HG02588 (cell line): ENCODE results near the gene DAGLB.
"Not testable (repeated sequence)": the region's sequence is repeated elsewhere in the genome, so short reads cannot be mapped to it uniquely, and the experiment has no call there.

ENCODE experiments used
- ATAC-seq: cut with Tn5 transposase; IDR thresholded peaks from one replicate; pipeline ENCODE4 v1.9.1; 2021; ENCODE audit warnings: mild to moderate bottlenecking, moderate library complexity; ENCODE audit not compliant: unreplicated experiment

The DAGLB gene

DNA sequence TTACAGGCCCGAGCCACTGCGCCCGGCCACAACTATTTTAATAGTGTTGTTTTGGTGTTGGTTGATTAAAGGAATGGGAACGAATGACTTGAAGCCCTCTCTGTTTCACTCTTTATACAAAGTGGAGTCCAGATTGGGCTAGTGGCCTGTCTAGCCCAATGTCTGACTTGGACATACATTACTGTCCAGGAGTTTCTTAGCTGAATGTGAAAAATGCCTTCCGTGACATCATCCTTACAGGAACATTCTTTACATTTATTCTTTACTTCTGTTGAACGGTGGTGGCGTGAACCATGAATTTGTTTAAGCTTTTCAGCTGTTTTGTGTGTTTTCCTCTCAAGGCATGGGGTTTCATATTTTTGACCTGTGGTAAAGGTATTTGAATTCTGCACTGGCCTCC lies 67.9 kb downstream of the DAGLB start:
- ATAC-seq, result no peak

DNA sequence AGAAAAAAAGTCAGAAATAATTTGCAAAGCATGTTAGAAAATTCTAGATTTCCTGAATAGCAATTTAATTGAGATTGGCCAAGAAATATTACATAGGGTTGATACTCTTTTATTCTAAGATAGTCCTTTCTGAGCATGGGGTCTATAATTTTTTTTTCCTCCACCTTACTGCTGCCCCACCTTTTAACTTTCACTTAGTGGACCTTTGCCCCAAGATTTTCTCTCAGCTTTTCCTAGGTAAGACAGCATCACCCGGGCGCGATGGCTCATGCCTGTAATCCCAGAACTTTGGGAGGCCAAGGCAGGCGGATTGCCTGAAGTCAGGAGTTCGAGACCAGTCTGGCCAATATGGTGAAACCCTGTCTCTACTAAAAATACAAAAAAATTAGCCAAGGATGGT lies 69.2 kb downstream of the DAGLB start:
- ATAC-seq, result not testable (repeated sequence)

- no peak for ATAC-seq
Observed at GRCh38 chr7:6376820-6377219, 70.9 kb downstream of the DAGLB start.

GRCh38 chr7:6375348-6376101 lies 72.2 kb downstream of the DAGLB start:
- ATAC-seq, result no peak

GRCh38 chr7:6367701-6368211 lies 80.0 kb downstream of the DAGLB start:
- ATAC-seq, result no peak

DNA sequence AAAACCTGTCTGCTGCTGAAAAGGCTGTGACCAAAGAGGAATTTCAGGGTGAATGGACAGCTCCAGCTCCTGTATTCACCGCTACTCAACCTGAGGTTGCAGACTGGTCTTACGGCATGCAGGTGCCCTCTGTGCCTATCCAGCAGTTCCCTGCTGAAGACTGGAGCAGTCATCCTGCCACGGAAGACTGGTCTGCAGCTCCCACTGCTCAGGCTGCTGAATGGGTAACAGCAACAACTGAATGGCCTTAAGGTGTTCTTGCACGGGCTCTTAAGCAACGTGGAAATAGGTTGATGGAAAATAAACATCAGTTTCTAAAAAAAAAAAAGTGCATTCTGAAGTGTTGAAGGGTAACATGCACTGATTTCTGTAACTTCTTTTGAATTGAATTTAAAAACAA lies 82.3 kb downstream of the DAGLB start:
- ATAC-seq, result no peak

DNA sequence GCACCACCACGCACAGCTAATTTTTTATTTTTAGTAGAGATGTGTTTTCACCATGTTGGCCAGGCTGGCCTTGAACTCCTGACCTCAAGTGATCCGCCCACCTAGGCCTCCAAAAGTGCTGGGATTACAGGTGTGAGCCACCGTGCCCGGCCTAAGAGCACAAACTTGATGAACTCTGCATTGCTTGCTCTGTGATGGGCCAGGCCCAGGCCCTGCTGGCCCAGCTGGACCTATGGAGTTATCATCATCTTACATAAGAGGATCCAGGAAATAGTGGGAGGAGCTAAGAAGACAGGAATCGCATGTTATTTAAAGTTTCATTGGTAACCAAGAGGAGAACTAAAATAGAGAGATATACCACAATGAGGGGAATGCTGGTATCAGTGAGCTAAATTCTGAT lies 86.9 kb downstream of the DAGLB start:
- ATAC-seq, result no peak

DNA sequence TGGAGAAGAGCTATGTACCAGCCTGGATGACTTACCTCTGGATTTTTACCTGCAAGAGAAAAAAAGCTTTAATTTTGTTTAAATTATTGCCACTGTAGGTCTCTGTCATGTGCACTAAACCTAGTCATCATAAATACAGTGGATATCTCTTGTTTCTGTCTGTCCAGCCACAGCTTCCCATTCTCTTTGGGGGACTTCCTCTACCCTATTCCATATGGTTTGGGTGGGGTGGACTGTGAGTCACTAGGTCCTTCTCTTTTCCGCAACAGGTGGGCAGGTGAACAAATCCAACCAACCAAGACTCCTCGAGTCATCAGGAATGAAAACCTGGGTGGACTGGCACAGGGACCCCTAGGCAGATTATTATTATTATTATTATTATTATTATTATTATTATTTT lies 88.0 kb downstream of the DAGLB start:
- no peak for ATAC-seq
